ENCODE measurements around the gene HMGCLL1.

Gene HMGCLL1

DNA sequence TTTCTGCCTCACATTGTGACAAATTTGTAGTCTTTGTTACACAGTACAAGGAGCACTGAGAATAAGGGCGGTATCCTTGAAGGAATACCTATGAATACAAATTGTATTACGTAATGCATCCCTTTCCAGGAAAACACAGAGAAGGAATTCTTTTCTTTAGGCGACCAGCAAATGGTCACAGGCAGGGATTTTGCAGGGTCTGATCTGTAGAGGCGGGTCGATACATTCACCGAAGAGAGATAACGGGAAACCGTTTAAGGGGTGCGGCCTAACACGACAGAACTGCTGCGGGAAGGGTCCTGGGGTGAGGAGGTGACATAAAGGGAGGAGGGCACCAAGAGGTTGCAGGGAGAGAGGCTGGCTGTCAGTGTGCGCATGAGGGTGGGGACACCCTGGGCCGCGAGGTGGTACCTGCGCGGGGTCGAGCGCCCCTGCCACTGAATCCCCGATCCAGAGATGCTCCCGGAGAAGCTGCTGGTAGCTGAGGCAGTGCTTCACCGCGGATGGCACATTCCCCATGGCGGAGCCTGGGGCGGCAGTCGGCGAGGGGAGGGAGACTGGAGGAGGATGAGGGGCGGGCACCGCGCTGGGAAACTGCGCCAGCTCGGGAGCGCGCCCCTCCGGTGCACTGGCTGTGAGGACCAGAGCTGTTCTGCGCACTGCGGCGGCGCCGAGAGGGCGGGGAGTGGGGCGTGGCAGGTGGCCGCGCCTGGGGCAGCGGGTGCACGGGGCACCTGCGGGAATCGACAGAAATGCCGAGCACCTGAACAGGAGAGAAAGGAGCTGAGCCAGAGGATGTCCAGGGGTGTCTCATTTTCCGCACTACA lies at the start of gene HMGCLL1:
HMGCLL1 (minus strand) TSS at position 656 of the 827 bp plus-strand sequence; CDS start at position 519, 137 bp downstream.
- peak; percentile 43 for FAIRE-seq

DNA sequence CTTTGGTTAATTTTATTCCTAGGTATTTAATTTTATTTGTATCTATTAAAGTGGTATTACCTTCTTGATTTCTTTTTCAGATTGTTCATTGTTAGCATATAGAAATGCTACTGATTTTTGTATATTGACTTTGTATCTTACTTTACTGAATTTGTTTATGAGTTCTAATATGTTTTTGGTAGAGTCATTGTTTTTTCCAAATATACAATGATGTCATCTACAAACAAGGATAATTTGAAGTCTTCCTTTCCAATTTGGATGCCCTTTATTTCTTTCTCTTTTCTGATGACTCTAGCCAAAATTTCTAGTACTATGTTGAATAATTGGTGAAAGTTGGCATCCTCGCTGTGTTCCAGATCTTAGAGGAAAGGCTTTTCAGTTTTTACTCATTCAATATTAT lies 43.0 kb upstream of the HMGCLL1 start:
- no peak for FAIRE-seq

DNA sequence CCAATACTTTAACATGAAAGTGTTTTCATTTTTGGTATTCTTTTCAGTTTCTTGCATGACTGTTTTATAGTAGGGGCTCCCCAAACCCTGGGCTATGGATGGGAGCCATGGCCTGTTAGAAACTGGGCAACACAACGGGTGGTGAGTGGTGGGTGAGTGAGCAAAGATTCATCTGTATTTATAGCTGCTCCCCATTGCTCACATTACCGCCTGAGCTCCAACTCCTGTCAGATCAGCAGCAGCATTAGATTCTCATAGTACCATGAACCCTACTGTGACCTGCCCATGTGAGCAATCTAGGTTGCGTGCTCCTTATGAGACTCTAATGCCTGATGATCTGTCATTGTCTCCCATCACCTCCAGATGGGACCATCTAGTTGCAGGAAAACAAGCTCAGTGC lies 42.3 kb upstream of the HMGCLL1 start:
- no peak for FAIRE-seq

DNA sequence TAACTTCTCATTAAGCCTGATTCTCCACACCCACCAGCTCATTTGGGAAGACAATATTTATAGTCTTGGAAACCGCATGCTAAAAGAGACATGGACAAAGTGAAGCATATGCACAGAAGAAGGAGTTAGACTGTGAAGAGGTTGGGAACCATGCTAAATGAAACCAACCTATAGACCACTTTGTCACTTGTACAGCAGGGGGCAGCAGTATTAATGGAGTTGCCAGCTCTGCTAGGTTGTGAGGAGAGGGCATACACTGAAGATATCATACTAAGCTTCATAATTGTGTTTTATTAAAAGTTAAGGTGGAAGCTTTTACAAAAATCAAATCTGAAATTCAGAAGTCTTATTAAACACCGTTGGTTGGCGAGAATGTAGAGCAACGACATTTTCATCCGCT lies 38.3 kb upstream of the HMGCLL1 start:
- FAIRE-seq = no peak

DNA sequence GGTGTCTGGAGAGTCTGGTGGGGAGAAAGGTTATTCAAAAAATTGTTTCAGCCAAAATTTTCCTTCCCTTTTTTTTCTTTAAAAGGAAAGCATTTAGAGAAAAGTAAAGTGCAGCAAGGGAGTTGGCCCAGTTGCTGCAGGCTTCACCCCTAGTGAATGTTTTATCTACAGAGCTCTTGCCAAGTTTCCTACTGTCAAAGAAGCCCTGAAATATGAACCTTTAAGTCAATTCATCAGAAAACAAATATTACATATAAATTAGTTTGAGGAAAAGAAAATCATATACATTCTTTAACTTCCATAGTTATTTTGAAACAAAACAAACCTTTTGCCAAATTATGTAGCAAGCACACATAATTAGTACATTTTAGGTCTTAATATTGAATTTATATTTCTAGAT lies 25.0 kb upstream of the HMGCLL1 start:
- FAIRE-seq = peak; percentile 76

DNA sequence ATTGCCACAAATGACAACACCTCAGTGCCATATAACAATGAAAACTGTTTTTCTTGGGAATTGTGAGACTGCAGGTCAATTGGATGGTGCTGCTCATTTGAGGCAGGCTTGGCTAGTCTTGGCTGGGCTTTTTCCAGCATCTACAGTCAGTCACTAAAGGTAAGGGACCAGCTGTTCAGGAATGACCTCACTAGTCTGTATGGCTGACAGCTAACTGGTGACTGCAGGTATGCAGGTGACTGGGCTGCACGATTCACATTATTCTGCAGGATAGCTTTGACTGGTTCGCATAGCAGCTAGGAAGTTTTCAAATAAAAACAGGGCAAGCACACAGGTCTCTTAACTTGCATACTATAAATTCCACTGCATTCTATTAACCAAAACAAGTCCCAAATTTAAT lies 22.1 kb upstream of the HMGCLL1 start:
- no peak for FAIRE-seq

DNA sequence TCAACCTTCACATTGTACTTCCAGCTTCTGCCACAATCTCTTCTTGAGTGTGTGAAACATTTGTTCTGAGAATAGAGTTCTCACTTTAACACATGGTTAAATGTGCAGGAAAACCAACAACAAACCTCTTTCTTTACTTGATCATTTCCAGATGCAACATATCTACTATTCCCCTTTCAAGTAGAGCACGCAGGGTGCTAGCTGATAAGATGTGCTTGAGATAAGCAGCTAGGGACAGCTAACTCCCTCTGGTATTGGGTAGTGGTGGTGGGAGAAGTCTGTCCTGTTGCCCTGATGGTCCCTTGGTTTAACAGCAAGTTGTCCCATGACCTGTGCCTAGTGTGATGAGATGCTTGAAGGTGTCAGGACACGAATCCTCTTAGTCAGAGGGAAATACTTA lies 15.4 kb upstream of the HMGCLL1 start:
- no peak for FAIRE-seq

DNA sequence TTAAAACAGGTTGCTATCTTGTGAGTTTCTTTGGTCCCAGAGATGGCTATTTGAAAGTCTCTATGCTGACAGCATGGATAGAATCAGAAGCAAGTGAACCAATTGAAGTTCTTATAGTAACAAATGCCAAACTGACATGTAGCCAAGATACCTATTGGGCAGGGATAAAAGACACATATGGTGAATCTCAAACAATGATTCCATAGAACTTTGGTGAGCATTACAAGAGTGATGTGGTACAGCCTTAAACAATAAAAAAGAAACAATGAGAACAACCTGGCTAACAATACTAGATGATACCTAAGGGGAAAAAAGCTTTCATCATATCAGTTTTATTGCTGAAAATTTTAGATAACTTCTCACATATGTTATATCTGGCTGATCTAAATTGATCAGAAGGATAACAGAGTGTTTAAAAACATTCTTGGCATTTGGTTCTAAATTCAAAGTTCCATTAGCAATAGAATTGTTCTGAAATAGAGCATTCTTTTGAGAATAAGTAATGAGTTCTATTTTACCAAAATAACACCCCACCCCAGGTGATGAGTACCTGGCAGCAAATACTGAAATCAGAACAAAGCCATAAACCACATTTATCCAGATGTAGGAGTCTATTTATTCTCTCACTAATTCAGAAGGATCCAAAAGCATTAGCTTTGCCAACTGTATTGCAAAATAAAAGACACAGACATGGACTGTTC lies 5.8 kb upstream of the HMGCLL1 start:
- FAIRE-seq = no peak

DNA sequence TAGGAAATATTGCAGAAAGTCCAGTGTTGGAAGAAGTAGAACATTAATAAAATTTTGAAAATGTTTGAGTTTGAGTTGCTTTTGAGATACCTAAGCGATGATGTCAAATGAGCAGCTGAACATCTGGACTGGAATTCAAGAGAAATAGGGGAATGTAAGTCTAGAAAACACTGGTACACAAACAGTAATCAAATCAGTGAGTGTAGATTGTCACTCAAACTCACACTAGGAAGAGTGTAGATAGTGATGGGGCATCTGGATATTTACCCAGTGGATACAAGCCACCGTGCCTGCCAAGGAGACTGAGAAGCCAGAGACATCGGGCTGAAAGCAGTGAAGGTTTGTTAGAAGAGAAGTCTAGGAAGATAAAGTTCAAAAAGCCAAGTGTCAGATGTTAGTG lies 2.2 kb downstream of the HMGCLL1 start:
- FAIRE-seq = peak; percentile 60

DNA sequence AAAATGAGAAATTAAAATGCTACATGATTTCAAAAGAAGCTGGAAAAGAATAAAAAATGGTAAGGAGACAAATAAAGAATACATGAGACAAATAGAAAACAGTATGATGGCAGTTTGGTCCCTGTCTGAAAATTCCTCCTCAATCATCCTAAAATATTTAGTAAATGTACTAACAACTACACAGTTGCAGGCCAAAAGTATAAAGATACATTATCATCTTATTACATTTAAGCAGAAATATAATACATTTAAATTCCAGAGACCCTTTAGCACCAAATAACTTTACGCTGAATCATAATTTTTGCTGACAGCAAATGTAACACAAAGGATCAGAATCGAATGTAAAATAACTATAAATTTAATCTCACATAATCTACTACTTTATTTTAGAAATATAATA lies 4.4 kb downstream of the HMGCLL1 start:
- FAIRE-seq = peak; percentile 79

DNA sequence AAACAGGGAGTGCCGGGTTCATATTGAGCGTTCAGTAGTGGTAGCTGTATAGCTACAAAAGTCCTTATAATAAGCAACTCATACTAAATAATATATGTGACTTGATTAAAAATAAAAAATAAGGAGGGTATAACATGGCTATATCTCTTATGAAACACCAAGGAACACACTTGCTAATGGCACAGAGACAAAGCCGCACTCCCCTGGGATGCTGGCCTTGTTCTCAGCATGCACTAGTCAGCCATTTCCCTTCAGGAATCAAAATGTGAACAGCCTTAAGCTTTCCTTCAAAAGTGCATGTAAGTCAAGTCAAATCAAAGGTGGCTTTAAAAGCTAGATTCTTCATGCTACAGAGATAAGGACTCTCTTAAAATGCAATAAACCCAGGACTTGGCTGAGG lies 9.4 kb downstream of the HMGCLL1 start:
- FAIRE-seq = no peak

DNA sequence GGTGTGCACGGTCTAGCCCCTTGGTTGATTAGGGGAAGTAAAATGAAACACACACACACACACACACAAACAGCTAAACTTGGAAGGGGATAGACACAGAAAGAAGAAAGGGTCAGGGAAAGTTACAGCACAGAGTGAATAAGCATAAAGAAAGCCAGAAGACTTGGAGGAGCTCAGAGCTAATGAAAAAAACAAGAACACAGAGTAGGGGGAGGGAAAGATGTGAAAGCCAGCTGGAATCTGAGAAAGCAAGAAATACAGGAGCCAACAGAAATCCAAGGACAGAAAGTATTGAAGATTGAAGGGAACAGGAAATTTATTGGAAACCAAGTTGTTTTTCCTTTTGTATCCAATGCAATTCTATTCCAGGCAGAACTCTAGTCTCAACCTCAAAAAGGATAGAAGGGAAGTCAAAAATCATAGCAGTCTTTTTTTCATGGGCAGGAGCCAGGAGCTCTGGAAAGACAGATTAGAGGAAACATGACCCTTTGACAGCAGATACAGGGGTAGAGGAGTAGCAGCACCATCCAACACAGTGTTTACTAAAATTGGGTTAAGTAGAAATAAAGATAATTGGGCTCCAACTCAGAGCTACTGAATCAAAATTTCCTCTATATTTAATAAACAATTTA lies 10.1 kb downstream of the HMGCLL1 start:
- no peak for FAIRE-seq

DNA sequence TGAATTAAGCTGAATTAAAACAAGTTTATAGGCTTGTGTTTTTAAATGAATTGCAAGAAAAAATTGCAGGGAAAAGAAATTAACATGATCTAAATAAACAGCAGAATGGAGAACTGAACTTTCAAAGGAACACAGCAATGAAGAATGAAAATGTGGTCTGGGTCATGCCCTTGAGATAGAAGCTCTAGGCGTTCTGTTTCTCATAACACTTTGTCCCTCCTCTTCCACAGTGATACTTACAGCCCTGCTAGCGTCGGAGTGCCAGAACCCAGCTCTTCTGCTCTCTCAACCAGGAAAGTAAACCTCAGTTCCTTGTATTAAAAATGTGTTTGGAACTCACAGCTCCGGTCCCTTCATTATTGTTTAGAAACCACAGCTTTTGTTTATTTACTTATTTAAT lies 11.4 kb downstream of the HMGCLL1 start:
- peak; percentile 66 for FAIRE-seq

DNA sequence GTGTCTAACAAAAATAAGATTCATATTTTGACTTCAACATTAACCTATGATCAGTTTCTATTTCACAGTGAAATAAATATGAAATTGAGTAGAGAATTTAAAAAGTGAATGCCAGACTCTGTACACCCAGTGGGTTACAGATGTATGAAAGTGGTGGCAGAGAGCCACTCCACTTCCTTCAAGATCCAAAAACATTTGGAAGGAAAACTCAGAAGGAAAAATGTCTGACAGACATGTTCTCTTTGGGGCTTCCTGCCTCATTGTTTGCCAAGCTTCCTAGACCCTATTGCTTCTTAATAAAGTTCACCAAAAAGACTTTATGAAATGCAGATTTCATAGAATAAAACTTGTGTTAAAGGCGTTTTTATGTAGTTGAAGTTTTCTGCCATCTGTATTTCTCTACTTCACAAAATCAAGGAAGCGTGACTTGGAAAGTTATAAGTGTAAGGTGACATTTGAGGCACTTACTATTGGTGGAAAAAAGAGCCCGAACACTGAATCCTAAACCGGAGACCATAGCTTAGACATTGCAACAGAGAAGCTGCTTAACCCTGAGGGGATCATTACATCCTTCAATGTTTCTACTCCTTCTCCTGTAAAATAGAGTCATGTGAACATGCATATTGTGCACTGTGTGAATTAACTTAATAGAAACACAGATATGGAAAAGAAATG lies 12.8 kb downstream of the HMGCLL1 start:
- FAIRE-seq = no peak

DNA sequence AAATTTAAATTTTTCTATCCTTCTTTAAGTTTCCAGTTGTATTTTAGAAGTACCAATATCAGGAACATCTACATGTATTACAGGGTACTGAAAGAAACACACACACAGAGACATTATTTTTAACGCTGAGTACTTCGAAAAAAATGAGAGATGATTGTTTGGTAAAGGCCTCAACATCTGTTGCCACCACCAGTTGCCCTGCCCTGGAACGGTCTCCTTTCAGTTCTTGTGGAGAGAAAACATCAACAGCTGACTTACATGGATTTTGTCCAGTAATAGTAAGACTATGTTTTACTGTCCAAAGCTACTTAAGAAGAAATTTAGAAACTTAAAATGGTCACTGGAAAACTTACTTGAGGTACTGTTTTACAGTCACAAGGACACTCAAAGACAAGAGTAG lies 16.7 kb downstream of the HMGCLL1 start:
- peak; percentile 93 for FAIRE-seq

DNA sequence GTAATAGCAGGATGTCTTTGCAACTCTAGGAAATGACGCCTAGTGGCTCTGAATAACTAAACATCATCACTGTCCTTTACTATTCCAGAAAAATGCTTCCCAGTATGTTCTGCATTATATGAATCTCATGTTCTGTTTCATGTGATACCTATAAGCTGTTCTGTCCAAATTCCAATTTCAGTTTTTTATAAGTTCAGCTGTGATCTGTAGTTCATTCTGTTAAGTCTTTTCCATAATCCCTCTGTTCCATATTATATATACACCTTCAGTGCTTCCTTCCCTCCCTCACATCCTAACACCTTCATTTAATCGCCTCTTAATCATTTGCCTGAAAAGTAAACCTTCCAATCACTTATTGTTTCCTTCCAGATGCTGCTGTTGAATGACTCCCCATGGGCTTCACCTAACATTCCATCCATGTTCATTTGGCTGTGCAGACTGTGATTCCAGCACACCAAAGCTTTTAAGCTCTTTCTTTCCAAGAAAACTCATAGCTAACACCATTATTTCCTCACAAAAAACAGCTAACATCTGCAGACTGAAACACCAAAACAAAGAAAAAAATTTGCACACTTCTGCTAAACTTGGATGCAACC lies 18.6 kb downstream of the HMGCLL1 start:
- no peak for FAIRE-seq

DNA sequence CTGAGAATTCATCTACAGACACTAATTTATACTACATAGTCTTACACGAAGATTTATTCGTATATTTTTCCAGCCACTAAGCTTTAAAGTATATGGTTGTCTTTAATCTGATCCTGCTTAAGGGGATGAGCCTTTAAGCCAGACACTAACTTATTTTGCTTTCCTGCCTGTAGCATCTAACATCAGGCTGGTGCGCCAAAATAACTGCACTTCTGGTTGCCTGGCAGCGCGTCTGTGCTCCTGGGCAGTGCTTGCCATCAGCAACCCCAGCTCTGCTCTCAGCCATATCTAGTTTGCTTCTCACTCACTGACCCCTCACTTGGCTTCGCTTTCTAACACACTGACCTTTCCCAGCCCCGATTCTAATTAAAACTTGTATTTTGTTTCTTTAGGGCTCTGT lies 21.8 kb downstream of the HMGCLL1 start:
- FAIRE-seq = peak; percentile 91

DNA sequence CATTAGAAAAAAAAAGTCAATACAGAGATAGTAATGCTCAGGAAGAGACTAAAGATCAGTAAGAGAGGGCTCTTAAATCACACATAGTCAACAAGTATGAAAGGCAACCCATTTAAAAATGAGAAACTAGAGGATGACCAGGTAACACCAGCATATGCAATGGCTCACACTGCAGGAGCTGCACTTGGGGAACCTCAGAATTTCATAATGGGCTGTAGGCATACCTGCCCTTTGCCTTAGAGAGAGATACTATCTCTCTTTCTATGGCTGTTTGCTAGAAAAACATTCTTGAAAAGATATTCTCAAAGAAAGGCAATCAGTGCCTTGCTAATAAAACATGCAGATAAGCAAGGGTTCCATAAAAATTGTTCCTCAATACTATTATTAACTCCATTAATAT lies 33.2 kb downstream of the HMGCLL1 start:
- FAIRE-seq = peak; percentile 24

DNA sequence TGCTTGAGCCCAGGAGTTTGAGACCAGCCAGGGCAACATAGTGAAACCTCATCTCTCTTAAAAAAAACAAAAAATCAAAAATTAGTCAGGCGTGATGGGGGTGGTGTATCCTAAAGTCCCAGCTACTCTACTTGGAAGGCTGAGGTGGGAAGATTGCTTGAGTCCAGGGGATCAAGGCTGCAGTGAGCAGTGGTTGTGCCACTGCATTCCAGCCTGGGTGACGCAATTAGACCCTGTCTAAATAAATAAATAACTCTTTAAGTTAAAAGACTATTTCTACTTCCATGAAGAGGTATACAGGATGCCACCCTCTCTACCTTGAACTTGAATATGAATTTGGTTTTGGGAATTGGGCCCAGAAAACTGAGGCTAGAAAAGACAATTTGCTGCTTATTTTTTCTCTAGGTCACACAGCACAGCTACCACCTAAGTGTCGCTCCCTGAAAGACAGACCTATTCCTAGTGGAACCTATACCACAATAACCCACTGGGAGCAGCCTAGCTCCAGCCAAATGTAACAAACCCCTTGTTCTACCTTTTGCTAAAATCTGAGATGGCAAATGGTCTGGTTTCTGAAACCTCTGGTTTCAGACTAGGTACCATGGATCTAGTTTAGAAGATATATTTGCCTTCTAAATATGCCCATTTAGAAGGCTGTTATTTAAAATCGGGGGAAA lies 35.2 kb downstream of the HMGCLL1 start:
- peak; percentile 27 for FAIRE-seq

DNA sequence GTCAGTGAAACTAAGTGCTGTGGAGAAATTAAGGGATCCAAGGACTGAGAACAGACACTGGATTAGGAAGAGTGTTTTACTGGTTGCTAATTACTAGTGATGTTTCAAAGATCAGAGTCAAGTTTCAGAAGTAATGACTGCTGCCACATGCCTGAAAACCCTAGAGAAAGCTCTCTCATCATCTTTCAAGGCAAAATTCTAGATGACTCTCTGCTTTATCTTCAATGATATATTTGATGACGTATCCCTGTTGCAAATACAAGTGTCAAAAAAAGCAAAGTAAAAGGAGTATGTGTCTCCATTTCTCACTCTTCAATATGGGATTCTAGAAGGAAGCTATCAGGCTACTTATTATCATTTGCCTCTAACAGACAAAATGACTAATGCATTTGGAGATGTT lies 38.0 kb downstream of the HMGCLL1 start:
- FAIRE-seq = no peak

DNA sequence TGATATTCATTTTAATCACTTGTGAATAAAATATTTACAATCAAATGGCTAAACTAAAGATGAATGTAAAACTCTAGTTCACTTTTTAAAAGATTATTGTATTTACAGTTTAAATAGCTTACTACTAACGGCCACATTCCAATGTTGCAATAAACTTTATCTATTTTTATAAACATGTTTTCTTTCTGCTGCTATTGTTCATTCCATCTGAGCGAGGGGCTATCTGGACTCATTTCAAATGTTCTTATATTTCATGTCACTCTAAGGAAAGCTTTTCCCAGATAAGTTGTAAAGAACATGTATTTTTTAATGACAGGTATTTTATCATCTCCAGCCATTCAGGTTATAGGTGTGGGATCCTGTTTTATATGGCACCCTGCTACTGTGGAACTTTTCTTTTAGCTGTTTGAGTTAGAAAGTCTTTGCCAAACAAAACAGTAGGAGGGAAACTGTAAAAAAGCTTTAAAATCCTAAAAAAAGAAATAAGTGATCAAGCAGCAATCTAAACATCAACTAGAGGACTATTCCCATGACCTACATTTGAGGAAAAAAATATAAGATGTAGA lies 42.5 kb downstream of the HMGCLL1 start:
- peak; percentile 33 for FAIRE-seq

DNA sequence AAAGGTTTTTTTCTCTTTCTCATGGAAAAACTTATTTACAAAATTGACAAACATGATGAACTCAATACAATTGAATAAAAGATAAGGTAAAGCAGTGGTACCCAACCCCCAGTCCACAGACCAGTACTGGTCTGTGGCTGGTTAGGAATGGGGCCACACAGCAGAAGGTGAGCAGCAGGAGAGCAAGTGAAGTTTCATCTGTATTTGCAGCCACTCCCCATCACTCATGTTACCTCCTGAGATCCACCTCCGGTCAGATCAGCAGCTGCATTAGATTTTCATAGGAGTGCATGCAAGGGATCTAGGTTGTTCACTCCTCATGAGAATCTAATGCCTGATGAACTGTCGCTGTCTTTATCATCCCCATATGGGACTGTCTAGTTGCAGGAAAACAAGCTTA lies 47.5 kb downstream of the HMGCLL1 start:
- FAIRE-seq = no peak

Data from islet of Langerhans (tissue), 1 donor.